Measurements from ENCODE around the gene ARHGEF7. TPM values are rescaled to one million over a fixed set of nuclear protein-coding genes. Genes with fewer than 3 reads are reported as not detected.

The ARHGEF7 gene
- total RNA-seq, 1 donor from 2014 or later, result 49.3 TPM

DNA sequence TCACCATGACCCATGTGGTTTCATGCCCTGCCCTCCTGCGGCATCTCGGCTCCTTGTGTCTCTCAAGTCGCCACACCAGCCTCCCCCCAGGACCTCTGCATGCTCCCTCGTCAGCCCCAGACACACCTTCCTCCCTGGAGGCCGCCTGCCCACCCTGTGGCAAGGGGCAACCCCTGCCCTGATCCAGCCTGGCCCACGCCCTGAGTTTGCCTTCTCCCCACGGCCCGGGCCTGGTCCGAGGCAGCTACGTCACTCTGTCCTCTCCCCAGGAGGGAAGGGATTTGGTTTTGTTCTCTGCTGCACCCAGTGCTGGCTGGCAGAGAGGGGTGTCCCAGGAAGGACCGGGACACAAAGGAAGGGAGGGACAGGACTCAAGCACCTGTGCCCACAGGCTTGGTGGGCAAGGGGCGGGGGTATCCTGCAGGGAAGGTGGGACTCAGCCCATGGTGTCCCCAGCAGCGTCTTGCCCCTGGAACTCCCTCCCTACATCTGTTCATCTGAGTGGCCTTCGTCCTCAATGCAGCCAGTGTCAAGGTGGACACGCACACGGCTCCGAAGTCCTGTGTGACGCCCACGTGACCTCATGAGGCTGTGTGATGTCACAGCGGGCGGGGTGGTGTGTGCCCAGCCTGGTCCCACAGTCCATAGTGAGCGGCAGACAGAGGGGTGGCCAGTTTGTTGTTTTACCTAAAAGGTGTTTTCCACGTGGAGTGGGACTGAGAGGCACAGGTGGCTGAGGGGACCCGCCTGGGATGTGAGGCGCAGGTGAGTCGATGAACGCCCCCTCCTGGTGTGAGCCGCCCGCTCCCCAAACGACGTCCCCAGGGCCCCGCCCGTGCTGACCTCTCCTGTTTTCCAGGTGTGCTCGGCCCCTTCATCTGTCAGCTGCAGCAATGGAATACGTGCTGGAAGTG lies 205.1 kb downstream of the ARHGEF7 start, which contains the start of gene TEX29:
TSS of gene TEX29 (plus strand) at position 645 of the 914 bp plus-strand sequence. CDS start at position 894, 249 bp downstream.
- ATAC-seq (ENCODE audit: poor library complexity), result no peak
- intact Hi-C loops (cut with DNase I), result no loop called here
- DNase-seq, result no peak

DNA sequence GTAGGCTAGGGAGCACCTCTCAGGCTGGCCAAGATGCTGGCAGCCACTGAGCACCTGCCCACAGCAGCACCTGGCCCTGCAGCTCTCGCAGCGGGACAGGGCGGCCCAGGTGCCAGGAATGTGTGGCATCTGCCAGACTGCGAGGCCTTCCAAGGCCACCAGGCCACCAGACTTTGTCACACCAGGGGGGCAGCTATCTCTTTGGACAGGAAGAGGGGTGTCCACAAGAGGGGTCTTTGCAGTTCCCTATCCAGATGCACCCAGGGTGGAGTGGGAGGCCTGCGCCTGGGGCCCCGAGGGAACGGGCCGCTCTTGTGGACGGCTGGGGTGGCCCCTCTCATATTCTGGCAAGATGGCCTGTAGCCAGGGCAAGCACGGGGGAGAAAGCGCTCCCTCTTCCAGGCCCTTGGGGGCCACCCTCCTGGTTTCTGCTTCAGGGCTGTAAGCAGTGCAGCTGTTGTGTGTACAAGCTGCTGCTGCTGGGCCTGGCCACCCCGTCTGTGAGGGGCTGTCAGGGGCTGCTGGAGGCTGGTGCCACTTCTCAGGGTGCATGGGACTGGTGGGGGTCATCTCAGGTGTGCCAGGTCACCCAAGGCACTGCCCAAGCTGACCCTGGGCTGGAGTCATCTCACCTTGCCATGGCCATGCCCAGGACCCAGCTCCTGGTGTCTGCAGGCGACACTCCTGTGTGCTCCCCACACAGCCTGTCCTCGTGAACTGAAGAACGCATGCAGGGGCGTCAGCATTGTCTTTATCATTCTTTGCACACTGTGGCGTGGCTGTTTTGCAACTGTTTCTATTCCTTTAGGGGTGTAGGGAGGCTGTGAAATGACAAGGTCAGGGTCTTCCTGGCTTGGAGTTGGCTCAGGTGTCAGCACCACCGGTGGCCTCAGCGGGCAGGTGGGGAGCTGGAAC lies 207.1 kb downstream of the ARHGEF7 start:
- no peak for DNase-seq
- intact Hi-C loops (cut with DNase I), result no loop called here
- ATAC-seq (ENCODE audit: poor library complexity), result no peak

DNA sequence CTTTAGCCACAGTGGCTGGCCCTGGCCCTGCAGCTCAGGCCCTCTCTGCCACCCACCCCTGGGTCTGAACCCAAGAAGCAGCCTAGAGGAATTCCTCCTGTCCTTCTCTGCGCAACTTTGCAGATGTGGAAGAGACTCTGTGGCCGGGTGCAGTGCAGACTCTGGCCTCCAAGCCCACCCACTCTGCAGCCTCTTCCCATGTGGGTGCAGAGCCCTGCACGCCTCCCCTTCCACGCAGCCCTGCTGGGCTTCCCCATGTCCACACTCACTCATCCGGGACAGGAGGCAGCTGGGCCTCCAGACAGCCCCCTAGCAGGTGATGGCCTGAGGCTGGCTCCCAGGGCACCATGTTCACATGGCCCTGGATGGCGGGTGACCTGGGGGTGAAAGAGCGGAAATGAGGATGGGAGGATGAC lies 207.8 kb downstream of the ARHGEF7 start:
- intact Hi-C loops (cut with DNase I), result no loop called here
- DNase-seq (no peak), ATAC-seq (ENCODE audit: poor library complexity) (no peak)

DNA sequence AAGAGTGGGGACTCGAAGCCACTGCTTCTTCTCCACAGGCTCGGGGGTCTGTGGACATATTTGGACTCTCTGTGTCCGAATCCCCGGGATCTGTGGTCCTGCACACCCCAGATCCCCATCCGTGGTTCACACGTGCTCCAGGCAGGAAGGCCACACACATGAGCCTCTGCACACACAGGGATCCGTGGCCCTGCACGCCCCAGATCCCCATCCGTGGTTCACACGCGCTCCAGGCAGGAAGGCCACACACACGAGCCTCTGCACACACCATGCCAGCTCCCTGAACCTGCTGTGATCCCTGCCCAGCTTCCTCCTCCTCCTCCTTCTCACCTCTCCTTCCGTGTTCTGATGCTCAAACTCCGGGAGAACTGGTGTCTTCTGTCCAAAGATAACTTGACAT lies 208.4 kb downstream of the ARHGEF7 start:
- ATAC-seq (ENCODE audit: poor library complexity) (no peak), DNase-seq (no peak)
- intact Hi-C loops (cut with DNase I), result no loop called here

DNA sequence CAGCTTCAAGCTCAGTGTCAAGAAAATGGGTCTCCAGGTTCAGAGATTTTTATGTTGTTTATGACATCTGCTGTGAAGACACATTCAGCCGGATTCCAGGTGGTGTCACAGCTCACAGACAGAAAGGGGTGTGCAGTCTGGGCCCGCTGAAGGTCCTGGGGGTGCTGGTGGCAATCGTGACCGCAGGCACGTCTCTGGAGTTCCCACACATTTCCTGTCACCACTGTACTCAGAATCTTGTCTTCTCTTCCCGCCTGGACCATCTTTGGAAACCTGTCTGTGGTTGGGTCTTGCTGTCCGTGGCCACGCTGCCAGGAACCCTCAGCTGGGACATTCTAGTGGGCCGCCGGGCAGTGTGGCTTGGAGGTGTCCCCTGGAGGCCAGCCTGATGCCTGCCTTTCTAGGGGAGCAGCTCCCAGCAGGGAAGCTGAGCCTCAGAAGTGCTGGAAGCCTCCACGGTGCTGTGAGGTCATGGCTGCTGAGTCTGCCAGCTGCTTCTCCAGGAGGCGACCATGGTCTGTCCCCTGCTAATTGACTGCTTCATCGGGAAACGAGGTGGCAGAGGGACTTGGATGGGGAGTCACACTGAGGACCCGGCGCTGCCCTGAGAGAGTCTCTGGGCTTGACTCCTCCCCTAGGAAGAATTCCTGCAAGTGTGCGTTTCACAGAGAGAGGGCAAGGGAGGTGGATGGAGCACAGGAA lies 209.0 kb downstream of the ARHGEF7 start:
- ATAC-seq (ENCODE audit: poor library complexity) (no peak), DNase-seq (no peak)
- intact Hi-C loops (cut with DNase I), result no loop called here

DNA sequence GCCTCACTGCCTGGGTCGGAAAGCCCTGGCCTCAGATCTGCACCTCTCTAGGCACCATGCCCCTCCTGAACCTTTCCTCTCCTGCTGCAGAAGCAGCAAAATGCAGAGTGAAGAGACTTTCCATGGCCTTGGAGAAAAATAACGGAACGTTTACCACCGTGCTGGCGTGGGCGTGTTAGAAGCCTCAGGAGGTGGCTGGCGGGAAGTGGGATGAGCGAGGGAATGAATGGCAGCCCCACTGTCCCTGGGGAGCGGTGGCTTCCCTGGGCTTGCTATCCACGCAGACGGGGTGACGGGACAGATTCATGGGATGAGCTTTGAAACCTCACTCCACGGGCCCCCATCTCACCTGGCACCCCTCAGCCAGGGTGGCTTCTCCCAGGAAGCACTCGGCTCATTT lies 209.6 kb downstream of the ARHGEF7 start:
- no peak for DNase-seq
- intact Hi-C loops (cut with DNase I), result no loop called here
- ATAC-seq (ENCODE audit: poor library complexity), result no peak

DNA sequence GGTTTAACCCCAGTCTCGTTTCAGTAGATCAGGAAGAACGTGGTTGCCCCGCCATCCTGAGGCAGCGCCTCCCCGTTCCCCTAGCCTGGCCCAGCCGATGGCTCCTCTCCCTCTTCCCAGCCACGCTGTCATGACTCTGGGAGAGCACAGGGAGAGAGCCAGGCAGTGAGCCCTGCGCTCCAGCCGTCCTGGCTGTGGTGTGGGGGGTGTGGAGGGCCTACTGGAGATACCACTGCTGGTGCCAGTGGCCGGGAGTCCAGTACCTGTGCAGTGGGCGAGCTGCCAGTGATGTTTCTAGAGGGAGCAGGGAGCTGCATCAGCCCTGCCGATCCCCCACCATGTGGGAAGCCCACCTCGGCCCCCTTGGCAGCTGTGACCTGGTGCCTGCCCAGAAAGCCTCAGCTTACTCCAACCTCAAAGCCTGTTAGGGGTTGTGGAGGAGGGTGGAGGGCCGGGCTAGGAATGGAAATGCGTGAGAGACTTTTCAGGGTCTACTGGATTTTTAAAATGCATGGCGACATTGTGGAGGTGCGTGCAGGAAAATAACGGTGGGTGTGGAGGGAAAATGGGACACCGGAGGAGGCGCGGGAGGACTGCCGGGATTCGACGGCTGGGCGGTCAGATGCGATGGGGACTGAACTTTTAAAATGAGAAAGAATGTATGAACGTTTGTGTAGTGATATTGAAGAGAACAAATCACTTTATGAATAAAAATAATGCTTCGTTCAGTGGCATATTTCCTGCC lies 210.2 kb downstream of the ARHGEF7 start:
- ATAC-seq (ENCODE audit: poor library complexity) (no peak), DNase-seq (no peak)
- intact Hi-C loops (cut with DNase I), result no loop called here

DNA sequence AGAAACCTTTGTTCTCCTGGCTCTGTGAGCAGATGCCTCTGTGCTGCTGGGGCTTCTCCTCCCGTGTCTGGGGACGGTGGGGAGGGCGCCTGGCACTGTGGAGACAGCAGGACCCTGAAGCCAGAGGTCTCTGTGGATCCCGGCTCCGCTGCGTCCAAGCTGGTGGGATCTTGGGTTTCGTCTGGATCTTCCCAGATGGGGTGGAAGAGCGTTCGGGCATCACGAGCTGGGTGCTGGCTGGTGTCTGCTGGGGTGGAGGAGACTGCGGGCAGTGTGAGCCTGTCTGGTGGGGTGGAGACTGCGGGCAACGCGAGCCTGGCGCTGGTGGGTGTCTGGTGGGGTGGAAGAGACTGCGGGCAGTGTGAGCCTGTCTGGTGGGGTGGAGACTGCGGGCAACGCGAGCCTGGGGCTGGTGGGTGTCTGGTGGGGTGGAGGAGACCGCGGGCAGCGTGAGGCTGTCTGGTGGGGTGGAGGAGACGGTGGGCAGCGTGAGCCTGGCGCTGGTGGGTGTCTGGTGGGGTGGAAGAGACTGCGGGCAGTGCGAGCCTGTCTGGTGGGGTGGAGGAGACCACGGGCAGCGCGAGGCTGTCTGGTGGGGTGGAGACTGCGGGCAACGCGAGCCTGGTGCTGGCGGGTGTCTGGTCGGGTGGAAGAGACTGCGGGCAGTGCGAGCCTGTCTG lies 211.0 kb downstream of the ARHGEF7 start:
- no peak for DNase-seq
- no peak for ATAC-seq (ENCODE audit: poor library complexity)
- intact Hi-C loops (cut with DNase I), result no loop called here

DNA sequence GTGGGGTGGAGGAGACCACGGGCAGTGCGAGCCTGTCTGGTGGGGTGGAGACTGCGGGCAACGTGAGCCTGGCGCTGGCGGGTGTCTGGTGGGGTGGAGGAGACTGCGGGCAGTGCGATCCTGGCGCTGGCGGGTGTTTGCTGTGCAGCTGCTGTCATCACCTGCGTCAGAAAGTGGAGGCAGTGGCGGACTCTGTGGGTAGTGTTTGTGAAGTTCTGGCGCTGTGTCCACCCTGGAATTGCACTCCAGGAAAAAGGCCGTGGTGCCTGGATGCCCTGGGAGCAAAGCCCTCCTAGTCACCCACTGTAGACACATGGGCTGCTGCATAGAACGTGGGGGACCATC lies 211.5 kb downstream of the ARHGEF7 start:
- intact Hi-C loops (cut with DNase I), result no loop called here
- ATAC-seq (ENCODE audit: poor library complexity) (no peak), DNase-seq (no peak)

DNA sequence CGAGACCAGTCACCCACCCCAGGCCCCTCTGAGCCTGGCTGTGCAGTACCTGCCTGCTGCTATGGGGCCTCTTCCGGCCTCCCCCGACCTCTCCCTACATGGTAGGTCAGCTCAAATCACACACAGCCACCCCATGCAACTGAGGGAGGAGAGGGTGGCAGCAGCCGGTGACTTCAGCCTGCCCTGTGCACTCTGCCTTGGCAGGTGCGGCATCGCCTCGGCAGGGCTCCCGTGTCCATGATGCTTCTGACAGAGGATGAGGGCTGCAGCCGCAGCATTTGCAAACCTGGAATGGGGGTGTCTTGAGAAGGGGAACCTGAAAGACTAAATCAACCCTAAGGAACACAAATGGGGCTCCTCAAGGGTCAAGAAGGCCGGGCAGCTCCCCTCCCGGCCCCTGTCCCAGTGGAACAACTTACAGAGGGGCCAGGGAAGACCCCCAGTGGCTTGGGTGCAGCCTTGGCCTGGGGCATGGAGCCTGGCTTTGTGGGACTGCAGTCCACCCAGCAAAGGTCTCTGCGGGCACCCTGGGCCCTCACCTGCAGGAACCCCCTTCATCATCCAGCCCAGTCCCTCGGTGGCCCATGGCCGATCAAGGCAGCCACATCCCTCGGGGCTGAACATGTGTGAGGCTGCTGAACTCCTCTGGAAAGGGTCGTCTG lies 212.0 kb downstream of the ARHGEF7 start:
- intact Hi-C loops (cut with DNase I), result no loop called here
- ATAC-seq (ENCODE audit: poor library complexity), result no peak
- no peak for DNase-seq

DNA sequence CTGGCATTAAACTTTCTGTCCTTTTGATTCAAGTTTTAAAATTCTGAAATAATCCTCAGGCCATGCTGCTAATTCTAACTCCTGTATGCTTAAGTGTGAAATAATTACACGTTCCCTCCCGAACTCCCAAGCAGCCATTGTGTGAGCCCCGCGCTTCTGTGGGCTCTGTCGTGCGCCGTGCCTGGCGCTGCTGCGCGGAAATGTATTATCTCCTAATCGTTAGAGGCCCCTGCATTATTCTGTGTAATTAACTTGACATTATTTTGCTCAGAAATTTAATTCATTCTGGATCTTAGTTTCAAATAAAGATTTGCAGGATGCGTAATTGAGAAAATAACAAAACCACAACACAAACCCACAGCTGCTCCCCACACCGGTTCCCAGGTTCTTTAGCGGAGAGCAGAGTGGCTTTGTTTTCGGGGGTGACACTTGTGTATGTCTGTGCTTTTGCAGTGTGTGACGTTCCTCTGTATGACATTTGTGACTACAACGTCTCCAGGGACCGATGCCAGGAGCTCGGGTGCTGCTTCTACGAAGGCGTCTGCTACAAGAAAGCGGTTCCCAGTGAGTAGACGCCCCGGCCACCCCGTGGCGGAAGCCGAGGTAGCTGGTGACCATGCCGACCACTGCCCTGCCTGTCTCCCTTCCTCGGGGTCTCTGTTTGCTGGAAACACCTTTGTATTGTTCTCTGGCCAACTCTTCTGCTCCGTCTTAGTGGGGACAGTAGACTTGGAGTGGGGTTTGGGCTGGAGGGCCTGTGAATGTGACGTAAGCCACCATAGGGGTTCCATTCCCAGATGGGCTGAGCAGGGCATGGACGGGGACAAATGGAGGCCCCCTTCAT lies 212.8 kb downstream of the ARHGEF7 start:
- no peak for DNase-seq
- intact Hi-C loops (cut with DNase I), result no loop called here

DNA sequence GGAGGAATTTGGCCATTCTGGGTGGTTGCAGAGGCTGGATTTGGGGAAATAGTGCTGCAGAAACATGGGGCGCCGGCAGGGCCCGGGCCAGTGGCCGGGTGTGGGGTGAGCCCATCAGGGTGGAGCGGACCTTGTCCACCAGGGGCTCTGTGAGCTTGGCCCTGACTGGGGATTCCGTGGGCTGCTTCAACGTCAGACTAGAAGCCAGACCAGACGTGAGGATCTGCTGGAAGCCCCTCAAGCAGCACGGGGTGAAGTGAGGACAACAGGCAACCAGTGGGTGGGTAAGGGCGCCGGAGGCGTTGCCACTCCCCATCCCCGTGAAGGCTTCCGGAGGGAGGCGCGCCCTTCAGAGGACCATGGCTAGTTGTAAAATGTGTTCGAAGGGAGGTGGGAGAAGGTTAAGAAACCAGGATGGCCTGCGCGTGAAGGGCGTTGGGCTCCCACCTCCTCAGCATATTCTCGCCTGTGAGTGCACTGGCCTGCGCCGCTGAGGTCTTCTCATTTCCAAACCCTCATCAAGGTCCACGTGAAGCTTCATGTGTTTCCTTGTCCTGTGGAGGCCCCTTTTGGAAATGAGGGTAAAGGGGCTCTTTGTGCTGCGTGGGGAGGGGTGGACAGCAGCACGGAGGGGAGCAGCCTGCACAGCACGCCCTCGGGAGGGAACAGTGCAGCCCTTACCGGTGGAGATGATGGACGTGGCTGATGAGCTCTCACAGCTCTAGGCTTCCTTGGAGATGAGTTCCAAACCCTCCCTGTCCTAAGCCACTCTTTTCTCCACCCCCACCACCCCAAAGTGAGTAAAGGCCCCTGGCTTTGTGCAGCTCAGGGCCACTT lies 213.7 kb downstream of the ARHGEF7 start:
- intact Hi-C loops (cut with DNase I), result no loop called here
- ATAC-seq (ENCODE audit: poor library complexity), result no peak

More for the DNA sequence above, 212.8 kb downstream of the ARHGEF7 start:
- ATAC-seq (ENCODE audit: poor library complexity), result no peak

DNA sequence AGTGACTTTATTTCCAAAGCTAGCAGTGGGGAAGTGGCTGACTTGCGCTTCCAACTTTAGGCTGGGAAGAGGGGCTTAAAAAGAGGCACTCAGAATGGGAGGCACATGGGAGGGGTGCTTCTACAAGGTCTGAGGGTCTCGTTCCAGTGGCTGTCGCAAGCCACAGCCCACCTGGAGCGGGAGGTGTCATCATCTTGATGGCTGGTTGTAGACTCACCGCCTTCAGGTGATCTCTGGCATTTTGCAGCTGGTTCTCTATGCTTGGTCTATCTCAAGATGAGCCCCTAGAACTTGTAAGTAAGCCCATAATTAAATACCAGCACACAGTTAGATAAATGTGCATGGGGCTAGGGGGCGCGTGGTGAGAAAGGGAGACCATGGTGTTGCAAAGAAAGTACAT lies 214.5 kb downstream of the ARHGEF7 start:
- intact Hi-C loops (cut with DNase I), result no loop called here
- DNase-seq, result no peak
- no peak for ATAC-seq (ENCODE audit: poor library complexity)

More for the DNA sequence above, 213.7 kb downstream of the ARHGEF7 start:
- no peak for DNase-seq

DNA sequence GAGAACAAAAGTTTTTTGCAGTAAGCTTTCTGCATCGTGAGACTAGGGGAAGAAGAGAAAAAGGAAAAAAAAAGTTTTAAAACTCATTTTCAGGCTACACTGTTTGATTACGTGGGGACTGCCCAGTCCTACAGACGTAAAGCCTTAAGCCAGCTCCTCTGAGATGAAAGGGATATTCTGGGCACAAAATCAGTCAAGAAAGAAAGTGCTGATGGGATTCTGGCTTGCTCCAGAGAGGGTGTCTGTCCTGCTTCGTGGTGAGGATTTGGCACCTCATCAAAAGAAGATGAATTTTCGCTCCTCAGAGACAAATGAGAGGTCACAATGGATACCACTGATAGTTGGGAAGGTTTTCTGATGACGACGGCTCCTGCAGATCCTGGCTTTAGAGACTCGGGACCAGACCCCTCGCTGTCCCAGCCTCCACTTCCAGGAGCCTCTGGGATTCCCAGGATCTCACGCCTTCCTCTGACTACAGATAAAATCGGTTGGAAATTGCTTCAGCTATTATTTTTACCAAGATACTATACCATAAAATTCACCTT lies 215.0 kb downstream of the ARHGEF7 start:
- intact Hi-C loops (cut with DNase I), result no loop called here
- ATAC-seq (ENCODE audit: poor library complexity), result no peak

DNA sequence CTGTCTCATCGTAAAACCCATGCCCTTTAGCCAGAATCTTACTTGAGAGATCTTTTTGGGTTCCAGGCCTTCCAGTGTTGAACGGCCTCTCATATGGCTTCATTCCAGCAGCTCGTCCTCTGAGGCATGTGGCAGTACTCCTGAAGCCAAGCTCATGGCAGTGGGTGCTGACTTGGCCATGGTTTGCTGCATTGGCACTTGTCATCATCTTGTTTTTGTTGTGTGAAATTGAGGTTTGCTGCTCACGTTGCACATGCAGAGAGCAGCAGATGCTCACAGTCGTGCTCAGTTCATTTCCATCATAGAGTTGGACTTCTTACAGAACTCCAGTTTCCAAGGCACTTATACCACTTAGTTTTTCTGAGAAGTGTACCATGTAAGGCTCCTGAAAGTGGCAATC lies 220.2 kb downstream of the ARHGEF7 start:
- intact Hi-C loops (cut with DNase I), result no loop called here
- ATAC-seq (ENCODE audit: poor library complexity) (peak; percentile 39), DNase-seq (no peak)

More for the DNA sequence above, 215.0 kb downstream of the ARHGEF7 start:
- no peak for DNase-seq

All from Right ventricle myocardium superior (tissue), 1 donor.